KMS-11 (cell line): ENCODE measurements around the gene FBXL5.

Source experiments
- H2AFZ ChIP-seq: fragments of 200-600 bp; sonication (generic); 2 replicates; pipeline ENCODE4 v1.6.1; 2016; ENCODE audit warnings: antibody characterized with exemption, mixed run types, low read depth
- H3K27ac ChIP-seq: fragments of 200-600 bp; sonication (generic); 2 replicates; pipeline ENCODE4 v1.6.1; 2016; ENCODE audit warnings: mild to moderate bottlenecking, mixed run types
- H3K27me3 ChIP-seq: fragments of 200-600 bp; sonication (generic); 2 replicates; pipeline ENCODE4 v1.6.1; 2017; ENCODE audit warnings: mild to moderate bottlenecking, low read depth, mixed run types, moderate library complexity; ENCODE audit not compliant: insufficient read depth
- H3K36me3 ChIP-seq: fragments of 200-600 bp; sonication (generic); 2 replicates; pipeline ENCODE4 v1.6.1; 2017; ENCODE audit warnings: mild to moderate bottlenecking, mixed run types; ENCODE audit not compliant: insufficient read depth
- H3K4me1 ChIP-seq: fragments of 200-600 bp; sonication (generic); 2 replicates; pipeline ENCODE4 v1.6.1; 2016; ENCODE audit warnings: mild to moderate bottlenecking, low read depth, mixed run types; ENCODE audit not compliant: poor library complexity, severe bottlenecking
- H3K4me2 ChIP-seq: fragments of 200-600 bp; sonication (generic); 2 replicates; pipeline ENCODE4 v1.7.0; 2016; ENCODE audit warnings: mild to moderate bottlenecking, mixed run types
- H3K4me3 ChIP-seq: fragments of 200-600 bp; sonication (generic); IDR thresholded peaks from 2 replicates; pipeline ENCODE4 v1.6.1; 2017; ENCODE audit warnings: low read depth, low read length, mixed read lengths; ENCODE audit not compliant: insufficient read depth
- H3K79me2 ChIP-seq: fragments of 200-600 bp; sonication (generic); 2 replicates; pipeline ENCODE4 v1.6.1; 2016; ENCODE audit warnings: low read depth, mixed run types; ENCODE audit not compliant: insufficient read depth
- H3K9ac ChIP-seq: fragments of 200-600 bp; sonication (generic); 2 replicates; pipeline ENCODE4 v1.6.1; 2016; ENCODE audit warnings: mild to moderate bottlenecking, mixed run types
- H4K20me1 ChIP-seq: fragments of 200-600 bp; sonication (generic); 2 replicates; pipeline ENCODE4 v1.6.1; 2016; ENCODE audit warnings: mild to moderate bottlenecking, mixed run types; ENCODE audit not compliant: insufficient read depth
- TF ChIP-seq, protein P1 (sequence below): fragments of 200-600 bp; sonication (generic); conservative IDR thresholded peaks from 2 replicates; pipeline ENCODE4 v1.6.1; 2017; ENCODE audit warnings: low read depth, mild to moderate bottlenecking, antibody characterized with exemption, low read length, moderate library complexity, mixed read lengths

FBXL5 gene

GRCh38 chr4:15665753-15666365 lies 10.7 kb upstream of the FBXL5 start:
- H3K4me2 ChIP-seq: no peak overlapping the region
- no peak overlapping the region for H3K4me3 ChIP-seq
- no peak overlapping the region for H3K27ac ChIP-seq
- TF ChIP-seq, protein P1, sequence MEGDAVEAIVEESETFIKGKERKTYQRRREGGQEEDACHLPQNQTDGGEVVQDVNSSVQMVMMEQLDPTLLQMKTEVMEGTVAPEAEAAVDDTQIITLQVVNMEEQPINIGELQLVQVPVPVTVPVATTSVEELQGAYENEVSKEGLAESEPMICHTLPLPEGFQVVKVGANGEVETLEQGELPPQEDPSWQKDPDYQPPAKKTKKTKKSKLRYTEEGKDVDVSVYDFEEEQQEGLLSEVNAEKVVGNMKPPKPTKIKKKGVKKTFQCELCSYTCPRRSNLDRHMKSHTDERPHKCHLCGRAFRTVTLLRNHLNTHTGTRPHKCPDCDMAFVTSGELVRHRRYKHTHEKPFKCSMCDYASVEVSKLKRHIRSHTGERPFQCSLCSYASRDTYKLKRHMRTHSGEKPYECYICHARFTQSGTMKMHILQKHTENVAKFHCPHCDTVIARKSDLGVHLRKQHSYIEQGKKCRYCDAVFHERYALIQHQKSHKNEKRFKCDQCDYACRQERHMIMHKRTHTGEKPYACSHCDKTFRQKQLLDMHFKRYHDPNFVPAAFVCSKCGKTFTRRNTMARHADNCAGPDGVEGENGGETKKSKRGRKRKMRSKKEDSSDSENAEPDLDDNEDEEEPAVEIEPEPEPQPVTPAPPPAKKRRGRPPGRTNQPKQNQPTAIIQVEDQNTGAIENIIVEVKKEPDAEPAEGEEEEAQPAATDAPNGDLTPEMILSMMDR: no peak
- H2AFZ ChIP-seq: no peak overlapping the region
- H3K27me3 ChIP-seq: no peaks in the 10 kb centered on the region
- no peak overlapping the region for H3K9ac ChIP-seq
- H3K79me2 ChIP-seq: no peaks in the 10 kb centered on the region
- H4K20me1 ChIP-seq: no peaks in the 10 kb centered on the region
- no peaks in the 10 kb centered on the region for H3K4me1 ChIP-seq
- H3K36me3 ChIP-seq: no peaks in the 10 kb centered on the region

DNA sequence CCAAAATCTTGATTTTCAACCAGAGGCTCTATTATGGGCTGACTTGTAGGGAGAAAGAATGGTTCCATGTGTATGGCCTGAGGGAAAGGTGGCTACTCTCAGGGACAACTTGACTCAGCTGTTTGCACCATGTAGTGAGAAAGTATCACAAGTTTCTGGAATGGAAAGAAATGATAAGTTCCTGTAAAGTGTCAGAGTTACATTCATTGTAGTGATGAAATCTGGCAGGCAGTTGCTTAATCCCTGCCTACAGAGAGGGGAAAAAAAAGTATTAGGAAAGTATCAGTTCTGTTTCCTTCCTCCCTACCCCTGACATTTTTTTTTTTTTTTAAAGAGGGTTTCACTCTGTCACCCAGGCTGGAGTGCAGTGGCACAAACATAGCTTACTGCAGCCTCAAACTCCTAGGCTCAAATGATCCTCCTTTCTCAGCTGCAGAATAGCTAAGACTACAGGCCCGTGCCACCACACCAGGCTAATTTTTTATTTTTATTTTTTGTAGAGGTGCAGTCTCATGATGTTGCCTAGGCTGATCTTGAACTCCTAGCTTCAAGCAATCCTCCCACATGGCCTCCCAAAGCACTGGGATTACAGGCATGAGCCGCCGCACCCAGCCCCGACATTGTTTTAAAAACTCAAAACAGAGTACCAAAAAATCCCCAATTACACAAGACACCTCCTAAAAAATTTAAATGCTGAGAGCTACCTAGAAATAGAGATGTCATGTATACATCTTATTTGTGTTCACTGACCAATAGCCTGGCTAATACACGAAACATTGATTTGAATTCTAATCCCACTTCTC lies 4.8 kb upstream of the FBXL5 start:
- H3K9ac ChIP-seq: no peak overlapping the region
- H3K4me1 ChIP-seq: no peaks in the 10 kb centered on the region
- H3K36me3 ChIP-seq: no peaks in the 10 kb centered on the region
- H3K27ac ChIP-seq: no peak overlapping the region
- no peak overlapping the region for H3K4me3 ChIP-seq
- H2AFZ ChIP-seq: no peak overlapping the region
- H3K4me2 ChIP-seq: no peak overlapping the region
- no peaks in the 10 kb centered on the region for H4K20me1 ChIP-seq
- no peaks in the 10 kb centered on the region for H3K79me2 ChIP-seq
- TF ChIP-seq, protein P1: no peak
- no peaks in the 10 kb centered on the region for H3K27me3 ChIP-seq

- Histone ChIP-seq H3K4me2 (no peak overlapping the region), H3K4me3 (no peak overlapping the region), H2AFZ (no peak overlapping the region), H3K9ac (no peak overlapping the region), H3K36me3 (no peaks in the 10 kb centered on the region), H4K20me1 (no peaks in the 10 kb centered on the region), H3K4me1 (no peaks in the 10 kb centered on the region), H3K27ac (no peak overlapping the region), H3K79me2 (peaks cover 5% of the 10 kb centered on the region; the same call in 1 of the 2 replicates), H3K27me3 (no peaks in the 10 kb centered on the region)
- TF ChIP-seq, protein P1: no peak
Measured at GRCh38 chr4:15658781-15659180, 3.6 kb upstream of the FBXL5 start.

GRCh38 chr4:15658136-15658770 lies 3.1 kb upstream of the FBXL5 start:
- H3K9ac ChIP-seq: no peak overlapping the region
- H3K4me1 ChIP-seq: peaks cover 1% of the 10 kb centered on the region
- TF ChIP-seq, protein P1: no peak
- H3K79me2 ChIP-seq: peaks cover 10% of the 10 kb centered on the region
- H3K36me3 ChIP-seq: no peaks in the 10 kb centered on the region
- no peak overlapping the region for H2AFZ ChIP-seq
- no peaks in the 10 kb centered on the region for H3K27me3 ChIP-seq
- no peak overlapping the region for H3K4me3 ChIP-seq
- H3K27ac ChIP-seq: no peak overlapping the region
- no peak overlapping the region for H3K4me2 ChIP-seq
- H4K20me1 ChIP-seq: no peaks in the 10 kb centered on the region
